ENCODE results near the gene AHNAK.

Gene AHNAK

DNA sequence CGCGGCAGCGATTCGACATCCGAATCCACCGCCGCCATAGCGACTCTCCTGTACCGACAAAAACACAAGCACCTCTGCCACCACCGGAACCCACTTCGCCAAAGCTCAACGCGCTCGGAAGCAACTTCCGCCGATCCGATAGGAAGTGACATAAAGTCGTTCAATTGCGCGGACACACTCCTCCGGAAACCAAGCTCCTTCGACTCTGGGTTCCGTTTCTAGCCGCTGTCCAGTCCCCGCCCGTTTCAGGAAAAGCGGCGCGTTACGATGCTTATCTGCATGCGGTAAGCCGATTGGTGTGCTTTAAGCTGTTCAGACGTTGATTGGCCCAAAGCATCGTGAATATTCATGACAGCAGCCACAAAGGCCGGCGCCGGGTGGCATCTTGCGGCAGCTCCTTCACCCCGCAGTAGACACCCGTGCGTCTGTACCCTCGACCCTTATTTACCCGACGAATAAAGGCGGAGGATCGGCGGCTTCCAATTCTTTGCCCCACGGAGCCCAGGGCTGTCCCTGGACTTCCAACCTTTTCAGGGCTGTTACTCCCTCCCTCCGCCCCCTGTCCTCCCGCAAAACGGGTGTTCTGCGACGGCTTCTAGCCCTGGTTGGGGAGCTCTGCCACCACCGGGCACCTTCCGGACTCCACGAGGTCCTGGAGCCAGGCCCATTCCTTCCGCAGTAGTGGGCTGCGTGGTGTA lies 45.0 kb upstream of the AHNAK start, which contains the start of gene TUT1 (continued):
- TF ChIP-seq REPIN1 (tag by site-specific recombination; IDR thresholded peaks at IDR 0.05; ENCODE audit: low read depth), result peak; percentile 72; the same call in 1 of the 2 replicates
- TF ChIP-seq ZNF792 (tag by site-specific recombination; IDR thresholded peaks at IDR 0.05), result no peak
- TF ChIP-seq ZNF211 (tag by site-specific recombination; IDR thresholded peaks at IDR 0.05; ENCODE audit: low read depth), result no peak
- TF ChIP-seq ZNF473 (tag by site-specific recombination; IDR thresholded peaks at IDR 0.05), result no peak
- TF ChIP-seq YY2 (tag by site-specific recombination; IDR thresholded peaks at IDR 0.05), result peak; percentile 67
- peak; percentile 98 for TF ChIP-seq KLF8 (tag by site-specific recombination; IDR thresholded peaks at IDR 0.05)
- TF ChIP-seq, protein P1, sequence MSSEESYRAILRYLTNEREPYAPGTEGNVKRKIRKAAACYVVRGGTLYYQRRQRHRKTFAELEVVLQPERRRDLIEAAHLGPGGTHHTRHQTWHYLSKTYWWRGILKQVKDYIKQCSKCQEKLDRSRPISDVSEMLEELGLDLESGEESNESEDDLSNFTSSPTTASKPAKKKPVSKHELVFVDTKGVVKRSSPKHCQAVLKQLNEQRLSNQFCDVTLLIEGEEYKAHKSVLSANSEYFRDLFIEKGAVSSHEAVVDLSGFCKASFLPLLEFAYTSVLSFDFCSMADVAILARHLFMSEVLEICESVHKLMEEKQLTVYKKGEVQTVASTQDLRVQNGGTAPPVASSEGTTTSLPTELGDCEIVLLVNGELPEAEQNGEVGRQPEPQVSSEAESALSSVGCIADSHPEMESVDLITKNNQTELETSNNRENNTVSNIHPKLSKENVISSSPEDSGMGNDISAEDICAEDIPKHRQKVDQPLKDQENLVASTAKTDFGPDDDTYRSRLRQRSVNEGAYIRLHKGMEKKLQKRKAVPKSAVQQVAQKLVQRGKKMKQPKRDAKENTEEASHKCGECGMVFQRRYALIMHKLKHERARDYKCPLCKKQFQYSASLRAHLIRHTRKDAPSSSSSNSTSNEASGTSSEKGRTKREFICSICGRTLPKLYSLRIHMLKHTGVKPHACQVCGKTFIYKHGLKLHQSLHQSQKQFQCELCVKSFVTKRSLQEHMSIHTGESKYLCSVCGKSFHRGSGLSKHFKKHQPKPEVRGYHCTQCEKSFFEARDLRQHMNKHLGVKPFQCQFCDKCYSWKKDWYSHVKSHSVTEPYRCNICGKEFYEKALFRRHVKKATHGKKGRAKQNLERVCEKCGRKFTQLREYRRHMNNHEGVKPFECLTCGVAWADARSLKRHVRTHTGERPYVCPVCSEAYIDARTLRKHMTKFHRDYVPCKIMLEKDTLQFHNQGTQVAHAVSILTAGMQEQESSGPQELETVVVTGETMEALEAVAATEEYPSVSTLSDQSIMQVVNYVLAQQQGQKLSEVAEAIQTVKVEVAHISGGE (tag by site-specific recombination; conservative IDR thresholded peaks at IDR 0.05; ENCODE audit: low read depth), result peak; percentile 99
- no peak for TF ChIP-seq ZNF133 (tag by site-specific recombination; IDR thresholded peaks at IDR 0.05)
- TF ChIP-seq ZNF596 (tag by site-specific recombination; IDR thresholded peaks at IDR 0.05), result no peak
- TF ChIP-seq ZNF16 (tag by site-specific recombination; IDR thresholded peaks at IDR 0.05; ENCODE audit: low read depth), result no peak
- peak; percentile 91 for TF ChIP-seq ZNF341 (tag by site-specific recombination; IDR thresholded peaks at IDR 0.05; ENCODE audit: low read depth)
- TF ChIP-seq KLF7 (tag by site-specific recombination; IDR thresholded peaks at IDR 0.05; ENCODE audit: borderline replicate concordance), result peak; percentile 83; the same call in 1 of the 2 replicates
- no peak for TF ChIP-seq ZNF514 (tag by site-specific recombination; IDR thresholded peaks at IDR 0.05)
- TF ChIP-seq ZIC2 (tag by site-specific recombination; IDR thresholded peaks at IDR 0.05), result no peak
- TF ChIP-seq, protein P2, sequence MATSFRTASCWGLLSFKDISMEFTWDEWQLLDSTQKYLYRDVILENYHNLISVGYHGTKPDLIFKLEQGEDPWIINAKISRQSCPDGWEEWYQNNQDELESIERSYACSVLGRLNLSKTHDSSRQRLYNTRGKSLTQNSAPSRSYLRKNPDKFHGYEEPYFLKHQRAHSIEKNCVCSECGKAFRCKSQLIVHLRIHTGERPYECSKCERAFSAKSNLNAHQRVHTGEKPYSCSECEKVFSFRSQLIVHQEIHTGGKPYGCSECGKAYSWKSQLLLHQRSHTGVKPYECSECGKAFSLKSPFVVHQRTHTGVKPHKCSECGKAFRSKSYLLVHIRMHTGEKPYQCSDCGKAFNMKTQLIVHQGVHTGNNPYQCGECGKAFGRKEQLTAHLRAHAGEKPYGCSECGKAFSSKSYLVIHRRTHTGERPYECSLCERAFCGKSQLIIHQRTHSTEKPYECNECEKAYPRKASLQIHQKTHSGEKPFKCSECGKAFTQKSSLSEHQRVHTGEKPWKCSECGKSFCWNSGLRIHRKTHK (tag by site-specific recombination; IDR thresholded peaks at IDR 0.05), result no peak
- no peak for TF ChIP-seq GLI2 (tag by site-specific recombination; IDR thresholded peaks at IDR 0.05; ENCODE audit: borderline replicate concordance, low read depth)
- TF ChIP-seq, protein P3, sequence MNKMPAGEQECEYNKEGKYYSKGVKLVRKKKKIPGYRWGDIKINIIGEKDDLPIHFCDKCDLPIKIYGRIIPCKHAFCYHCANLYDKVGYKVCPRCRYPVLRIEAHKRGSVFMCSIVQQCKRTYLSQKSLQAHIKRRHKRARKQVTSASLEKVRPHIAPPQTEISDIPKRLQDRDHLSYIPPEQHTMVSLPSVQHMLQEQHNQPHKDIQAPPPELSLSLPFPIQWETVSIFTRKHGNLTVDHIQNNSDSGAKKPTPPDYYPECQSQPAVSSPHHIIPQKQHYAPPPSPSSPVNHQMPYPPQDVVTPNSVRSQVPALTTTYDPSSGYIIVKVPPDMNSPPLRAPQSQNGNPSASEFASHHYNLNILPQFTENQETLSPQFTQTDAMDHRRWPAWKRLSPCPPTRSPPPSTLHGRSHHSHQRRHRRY (tag by site-specific recombination; IDR thresholded peaks at IDR 0.05), result no peak
- TF ChIP-seq, protein P4, sequence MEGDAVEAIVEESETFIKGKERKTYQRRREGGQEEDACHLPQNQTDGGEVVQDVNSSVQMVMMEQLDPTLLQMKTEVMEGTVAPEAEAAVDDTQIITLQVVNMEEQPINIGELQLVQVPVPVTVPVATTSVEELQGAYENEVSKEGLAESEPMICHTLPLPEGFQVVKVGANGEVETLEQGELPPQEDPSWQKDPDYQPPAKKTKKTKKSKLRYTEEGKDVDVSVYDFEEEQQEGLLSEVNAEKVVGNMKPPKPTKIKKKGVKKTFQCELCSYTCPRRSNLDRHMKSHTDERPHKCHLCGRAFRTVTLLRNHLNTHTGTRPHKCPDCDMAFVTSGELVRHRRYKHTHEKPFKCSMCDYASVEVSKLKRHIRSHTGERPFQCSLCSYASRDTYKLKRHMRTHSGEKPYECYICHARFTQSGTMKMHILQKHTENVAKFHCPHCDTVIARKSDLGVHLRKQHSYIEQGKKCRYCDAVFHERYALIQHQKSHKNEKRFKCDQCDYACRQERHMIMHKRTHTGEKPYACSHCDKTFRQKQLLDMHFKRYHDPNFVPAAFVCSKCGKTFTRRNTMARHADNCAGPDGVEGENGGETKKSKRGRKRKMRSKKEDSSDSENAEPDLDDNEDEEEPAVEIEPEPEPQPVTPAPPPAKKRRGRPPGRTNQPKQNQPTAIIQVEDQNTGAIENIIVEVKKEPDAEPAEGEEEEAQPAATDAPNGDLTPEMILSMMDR (tag by site-specific recombination; IDR thresholded peaks at IDR 0.05), result no peak
- TF ChIP-seq ZNF624 (tag by site-specific recombination; IDR thresholded peaks at IDR 0.05), result no peak
- peak; percentile 97 for TF ChIP-seq ZNF600 (tag by site-specific recombination; IDR thresholded peaks at IDR 0.05)
- TF ChIP-seq GLIS1 (tag by site-specific recombination; IDR thresholded peaks at IDR 0.05), result peak; percentile 48
- TF ChIP-seq ZFP3 (tag by site-specific recombination; IDR thresholded peaks at IDR 0.05; ENCODE audit: low read depth), result no peak
- no peak for TF ChIP-seq ZNF785 (tag by site-specific recombination; IDR thresholded peaks at IDR 0.05)
- no peak for TF ChIP-seq TCF7L2 (IDR thresholded peaks at IDR 0.05; ENCODE audit: borderline replicate concordance, low read depth, low read length)
- no peak for TF ChIP-seq ZNF791 (tag by site-specific recombination; IDR thresholded peaks at IDR 0.05)
- TF ChIP-seq, protein P5, sequence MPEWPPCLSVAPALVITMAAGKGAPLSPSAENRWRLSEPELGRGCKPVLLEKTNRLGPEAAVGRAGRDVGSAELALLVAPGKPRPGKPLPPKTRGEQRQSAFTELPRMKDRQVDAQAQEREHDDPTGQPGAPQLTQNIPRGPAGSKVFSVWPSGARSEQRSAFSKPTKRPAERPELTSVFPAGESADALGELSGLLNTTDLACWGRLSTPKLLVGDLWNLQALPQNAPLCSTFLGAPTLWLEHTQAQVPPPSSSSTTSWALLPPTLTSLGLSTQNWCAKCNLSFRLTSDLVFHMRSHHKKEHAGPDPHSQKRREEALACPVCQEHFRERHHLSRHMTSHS (tag by site-specific recombination; IDR thresholded peaks at IDR 0.05), result no peak
- TF ChIP-seq, protein P6, sequence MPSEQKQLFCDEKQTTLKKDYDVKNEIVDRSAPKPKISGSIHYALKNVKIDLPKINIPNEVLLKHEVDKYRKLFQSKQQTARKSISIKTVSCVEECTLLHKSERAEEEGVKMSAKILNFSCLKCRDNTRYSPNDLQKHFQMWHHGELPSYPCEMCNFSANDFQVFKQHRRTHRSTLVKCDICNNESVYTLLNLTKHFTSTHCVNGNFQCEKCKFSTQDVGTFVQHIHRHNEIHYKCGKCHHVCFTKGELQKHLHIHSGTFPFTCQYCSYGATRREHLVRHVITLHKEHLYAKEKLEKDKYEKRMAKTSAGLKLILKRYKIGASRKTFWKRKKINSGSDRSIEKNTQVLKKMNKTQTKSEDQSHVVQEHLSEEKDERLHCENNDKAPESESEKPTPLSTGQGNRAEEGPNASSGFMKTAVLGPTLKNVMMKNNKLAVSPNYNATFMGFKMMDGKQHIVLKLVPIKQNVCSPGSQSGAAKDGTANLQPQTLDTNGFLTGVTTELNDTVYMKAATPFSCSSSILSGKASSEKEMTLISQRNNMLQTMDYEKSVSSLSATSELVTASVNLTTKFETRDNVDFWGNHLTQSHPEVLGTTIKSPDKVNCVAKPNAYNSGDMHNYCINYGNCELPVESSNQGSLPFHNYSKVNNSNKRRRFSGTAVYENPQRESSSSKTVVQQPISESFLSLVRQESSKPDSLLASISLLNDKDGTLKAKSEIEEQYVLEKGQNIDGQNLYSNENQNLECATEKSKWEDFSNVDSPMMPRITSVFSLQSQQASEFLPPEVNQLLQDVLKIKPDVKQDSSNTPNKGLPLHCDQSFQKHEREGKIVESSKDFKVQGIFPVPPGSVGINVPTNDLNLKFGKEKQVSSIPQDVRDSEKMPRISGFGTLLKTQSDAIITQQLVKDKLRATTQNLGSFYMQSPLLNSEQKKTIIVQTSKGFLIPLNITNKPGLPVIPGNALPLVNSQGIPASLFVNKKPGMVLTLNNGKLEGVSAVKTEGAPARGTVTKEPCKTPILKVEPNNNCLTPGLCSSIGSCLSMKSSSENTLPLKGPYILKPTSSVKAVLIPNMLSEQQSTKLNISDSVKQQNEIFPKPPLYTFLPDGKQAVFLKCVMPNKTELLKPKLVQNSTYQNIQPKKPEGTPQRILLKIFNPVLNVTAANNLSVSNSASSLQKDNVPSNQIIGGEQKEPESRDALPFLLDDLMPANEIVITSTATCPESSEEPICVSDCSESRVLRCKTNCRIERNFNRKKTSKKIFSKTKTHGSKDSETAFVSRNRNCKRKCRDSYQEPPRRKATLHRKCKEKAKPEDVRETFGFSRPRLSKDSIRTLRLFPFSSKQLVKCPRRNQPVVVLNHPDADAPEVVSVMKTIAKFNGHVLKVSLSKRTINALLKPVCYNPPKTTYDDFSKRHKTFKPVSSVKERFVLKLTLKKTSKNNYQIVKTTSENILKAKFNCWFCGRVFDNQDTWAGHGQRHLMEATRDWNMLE (tag by site-specific recombination; conservative IDR thresholded peaks at IDR 0.05; ENCODE audit: low read depth), result peak; percentile 91

Measured in HEK293 (cell line).